OCI-LY3 (cell line): ENCODE results near the gene EEF1AKMT3.

ENCODE experiments used
- EZH2phosphoT487 ChIP-seq: fragments of 200-600 bp; shearing (Covaris generic); IDR thresholded peaks from 2 replicates; pipeline ENCODE4 v1.6.1; 2018; ENCODE audit warnings: antibody characterized with exemption, mixed run types, low read depth
- TF ChIP-seq, protein P1 (sequence below): fragments of 200-600, 300-600 bp; sonication (generic); IDR thresholded peaks from 2 replicates; pipeline ENCODE4 v1.5.1; 2014; ENCODE audit warnings: antibody characterized with exemption, low read length, low read depth

DNA sequence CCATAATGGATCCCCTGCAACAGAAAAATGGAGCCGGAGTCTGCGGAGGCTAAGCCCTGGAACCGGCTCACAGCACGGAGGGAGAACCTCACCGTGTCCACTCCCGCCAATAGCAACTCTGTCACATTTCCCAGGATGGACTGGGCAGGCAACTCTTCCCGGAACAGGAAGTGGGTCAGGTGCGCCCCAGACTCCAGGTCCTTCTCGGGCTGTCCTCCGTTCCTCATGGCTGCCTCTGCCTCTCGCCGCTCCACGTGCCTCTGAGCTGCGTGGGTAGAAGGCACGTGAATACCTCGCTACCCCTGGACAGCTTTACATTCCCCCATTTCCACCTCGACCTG lies 7.8 kb upstream of the EEF1AKMT3 start:
- TF ChIP-seq, protein P1, sequence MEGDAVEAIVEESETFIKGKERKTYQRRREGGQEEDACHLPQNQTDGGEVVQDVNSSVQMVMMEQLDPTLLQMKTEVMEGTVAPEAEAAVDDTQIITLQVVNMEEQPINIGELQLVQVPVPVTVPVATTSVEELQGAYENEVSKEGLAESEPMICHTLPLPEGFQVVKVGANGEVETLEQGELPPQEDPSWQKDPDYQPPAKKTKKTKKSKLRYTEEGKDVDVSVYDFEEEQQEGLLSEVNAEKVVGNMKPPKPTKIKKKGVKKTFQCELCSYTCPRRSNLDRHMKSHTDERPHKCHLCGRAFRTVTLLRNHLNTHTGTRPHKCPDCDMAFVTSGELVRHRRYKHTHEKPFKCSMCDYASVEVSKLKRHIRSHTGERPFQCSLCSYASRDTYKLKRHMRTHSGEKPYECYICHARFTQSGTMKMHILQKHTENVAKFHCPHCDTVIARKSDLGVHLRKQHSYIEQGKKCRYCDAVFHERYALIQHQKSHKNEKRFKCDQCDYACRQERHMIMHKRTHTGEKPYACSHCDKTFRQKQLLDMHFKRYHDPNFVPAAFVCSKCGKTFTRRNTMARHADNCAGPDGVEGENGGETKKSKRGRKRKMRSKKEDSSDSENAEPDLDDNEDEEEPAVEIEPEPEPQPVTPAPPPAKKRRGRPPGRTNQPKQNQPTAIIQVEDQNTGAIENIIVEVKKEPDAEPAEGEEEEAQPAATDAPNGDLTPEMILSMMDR: no peak
- no peak for TF ChIP-seq EZH2phosphoT487
